ENCODE results near the gene PEPD.

GRCh38 chr19:33438987-33439781 is 82.4 kb downstream of the PEPD start:
- TF ChIP-seq REST (IDR thresholded peaks at IDR 0.05; ENCODE audit: insufficient read depth in 1 of 2, low read depth in 2 of 2, low read length in 2 of 2) = no peak
- TF ChIP-seq POLR2AphosphoS5 (IDR thresholded peaks at IDR 0.05; ENCODE audit: low read depth, low read length) = no peak
- no peak for TF ChIP-seq TAF1 (IDR thresholded peaks at IDR 0.05; ENCODE audit: borderline replicate concordance, insufficient read depth, low read length)

Data from PFSK-1 (cell line).